H1 (cell line): ENCODE results near the gene YBX2. TPM values are rescaled to one million over a fixed set of nuclear protein-coding genes. Genes with fewer than 3 reads are reported as not detected.

ENCODE experiments used
- ATF2 ChIP-seq: IDR thresholded peaks from 2 replicates; pipeline ENCODE4 v1.6.1; 2012; ENCODE audit warnings: low read length, inconsistent platforms
- BCL11A ChIP-seq, 2 experiments: IDR thresholded peaks; one replicate each; pipeline ENCODE4 v1.6.1; 2011; ENCODE audit warnings: low read depth in 2 of 2, low read length in 2 of 2, mild to moderate bottlenecking in 2 of 2
- CBX5 ChIP-seq: fragments of 300-800, 300-1000 bp; sonication (generic); IDR thresholded peaks from 2 replicates; pipeline ENCODE4 v1.7.1; 2016; ENCODE audit warnings: antibody characterized with exemption, low read length, low read depth
- CEBPB ChIP-seq: IDR thresholded peaks from 2 replicates; pipeline ENCODE4 v1.6.1; 2012; ENCODE audit warnings: low read depth, low read length
- CHD2 ChIP-seq: IDR thresholded peaks from 2 replicates; pipeline ENCODE4 v1.6.1; 2012; ENCODE audit warnings: low read length, improper control_type of control experiment
- CREB1 ChIP-seq: IDR thresholded peaks from 2 replicates; pipeline ENCODE4 v1.6.1; 2012; ENCODE audit warnings: inconsistent platforms
- EP300 ChIP-seq, 2 experiments: IDR thresholded peaks; 1 replicate in 1 of 2; 2 replicates in 1 of 2; pipeline ENCODE4 v1.6.1; 2011 to 2012; ENCODE audit warnings: low read depth in 2 of 2, low read length in 2 of 2, mild to moderate bottlenecking in 2 of 2, borderline replicate concordance in 1 of 2, inconsistent platforms in 1 of 2, moderate library complexity in 1 of 2
- GABPA ChIP-seq: IDR thresholded peaks from 2 replicates; pipeline ENCODE4 v1.6.1; 2011; ENCODE audit warnings: mild to moderate bottlenecking, low read length, moderate library complexity, borderline replicate concordance; ENCODE audit not compliant: insufficient read depth
- GTF2F1 ChIP-seq: IDR thresholded peaks from 2 replicates; pipeline ENCODE4 v1.6.1; 2012; ENCODE audit warnings: low read depth, low read length, improper control_type of control experiment, borderline replicate concordance
- HDAC2 ChIP-seq, 2 experiments: fragments of 300-600 bp in 1 of 2; sonication (generic) in 1 of 2; IDR thresholded peaks; 2 replicates each; pipeline ENCODE4 v1.6.1; 2011 to 2012; ENCODE audit warnings: low read depth in 2 of 2, low read length in 2 of 2, mild to moderate bottlenecking in 2 of 2, moderate library complexity in 2 of 2, borderline replicate concordance in 1 of 2, inconsistent platforms in 1 of 2
- HDAC6 ChIP-seq: IDR thresholded peaks from one replicate; pipeline ENCODE4 v1.7.1; 2012; ENCODE audit warnings: low read depth, mild to moderate bottlenecking, inconsistent platforms, low read length, moderate library complexity
- JUND ChIP-seq: IDR thresholded peaks from 2 replicates; pipeline ENCODE4 v1.6.1; 2011; ENCODE audit warnings: mild to moderate bottlenecking, improper control_type of control experiment, low read length
- POLR2A ChIP-seq, 2 experiments: IDR thresholded peaks; 1 replicate in 1 of 2; 2 replicates in 1 of 2; pipeline ENCODE4 v1.6.1; 2011; ENCODE audit warnings: low read depth in 2 of 2, low read length in 2 of 2, mild to moderate bottlenecking in 2 of 2; ENCODE audit errors: control extremely low read depth in 1 of 2
- RBBP5 ChIP-seq: IDR thresholded peaks from 2 replicates; pipeline ENCODE4 v1.7.1; 2012; ENCODE audit warnings: low read depth, mild to moderate bottlenecking, inconsistent platforms, low read length, moderate library complexity, borderline replicate concordance
- RNF2 ChIP-seq: fragments of 200-900, 300-1000 bp; sonication (generic); IDR thresholded peaks from 2 replicates; pipeline ENCODE4 v1.7.1; 2016; ENCODE audit warnings: borderline replicate concordance, low read depth, mild to moderate bottlenecking, antibody characterized with exemption, low read length; ENCODE audit not compliant: poor library complexity, severe bottlenecking; ENCODE audit errors: missing control alignments
- SAP30 ChIP-seq: fragments of 300-600 bp; sonication (generic); IDR thresholded peaks from 2 replicates; pipeline ENCODE4 v1.7.1; 2012; ENCODE audit warnings: low read length, moderate library complexity, mild to moderate bottlenecking, inconsistent platforms; ENCODE audit not compliant: insufficient read depth, insufficient replicate concordance
- SIRT6 ChIP-seq: IDR thresholded peaks from one replicate; pipeline ENCODE4 v1.7.1; 2012; ENCODE audit warnings: low read length, inconsistent platforms
- SP4 ChIP-seq: IDR thresholded peaks from 2 replicates; pipeline ENCODE4 v1.6.1; 2012; ENCODE audit warnings: low read length, inconsistent platforms
- TBP ChIP-seq: IDR thresholded peaks from 2 replicates; pipeline ENCODE4 v1.6.1; 2011; ENCODE audit warnings: low read depth, low read length, improper control_type of control experiment
- polyA plus RNA-seq, 7 experiments: library from polyadenylated mRNA; depleted of rRNA in 3 of 7; stranded (reverse) in 5 of 7; unstranded in 2 of 7; fragments of >200 nt in 5 of 7; fragments of 200-250 nt in 2 of 7; gene quantifications; 1 replicate in 5 of 7; 2 replicates in 1 of 7; 4 replicates in 1 of 7; pipeline versions ENCODE4 v1.2.1 to v1.2.3, GENCODE V29; 2011 to 2013; ENCODE audit warnings: missing spikeins in 2 of 7, mixed read lengths in 2 of 7
- total RNA-seq: library from RNA; stranded (reverse); fragmentation: NEBNext Ultra II Directional; extraction: Animal tissue kit (Norgen Biotek cat#: 25700); gene quantifications from 2 replicates; pipeline ENCODE4 v1.2.1, GENCODE V29; 2021
- TF ChIP-seq, protein P1 (sequence below): IDR thresholded peaks from 2 replicates; pipeline ENCODE4 v1.6.1; 2011; ENCODE audit warnings: low read length, improper control_type of control experiment

Gene YBX2
- total and polyA plus RNA-seq, 2 of the 8 experiments (the other 6 are each of a cell fraction or from before 2014, with no cell fraction given) = 19.2 to 30.5 TPM

DNA sequence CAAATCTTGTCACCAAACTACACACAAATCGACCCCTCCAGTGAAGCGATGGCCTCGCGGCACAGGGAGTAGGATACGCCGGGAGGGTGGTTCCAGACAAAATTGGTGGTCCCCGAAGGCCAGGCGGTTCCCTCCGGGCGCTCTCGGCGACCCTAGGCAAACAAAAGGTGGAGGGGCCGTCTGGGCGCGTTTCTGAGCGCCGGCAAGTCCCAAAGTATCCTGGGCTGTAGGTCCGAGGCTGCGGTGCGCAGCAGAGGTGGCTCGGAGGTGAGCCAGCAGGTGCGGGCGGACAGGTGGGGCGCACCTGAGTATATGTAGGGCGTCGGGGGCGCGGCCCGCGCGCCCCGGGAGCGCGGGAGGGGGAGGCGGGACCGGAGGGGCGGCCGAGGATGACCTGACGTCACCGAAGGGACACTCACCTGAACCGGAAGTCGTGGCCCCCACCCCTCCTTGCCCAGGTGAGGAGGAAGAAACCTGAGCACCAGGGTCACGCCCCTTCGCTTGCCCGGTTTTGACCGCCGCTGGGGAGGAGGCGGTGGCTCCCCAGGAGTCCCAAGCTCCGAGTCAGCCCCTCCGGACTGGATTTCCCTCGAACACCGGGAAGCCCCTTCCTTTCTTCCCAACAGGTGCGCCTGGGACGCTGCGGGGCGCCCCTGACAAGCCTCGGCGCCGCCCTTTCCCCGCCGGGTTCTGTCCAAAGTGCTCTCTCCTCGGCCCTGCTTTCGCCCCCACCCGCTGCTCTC is 32.1 kb downstream of the YBX2 start, which contains the start of gene CLDN7 (continued):
- TF ChIP-seq, protein P1, sequence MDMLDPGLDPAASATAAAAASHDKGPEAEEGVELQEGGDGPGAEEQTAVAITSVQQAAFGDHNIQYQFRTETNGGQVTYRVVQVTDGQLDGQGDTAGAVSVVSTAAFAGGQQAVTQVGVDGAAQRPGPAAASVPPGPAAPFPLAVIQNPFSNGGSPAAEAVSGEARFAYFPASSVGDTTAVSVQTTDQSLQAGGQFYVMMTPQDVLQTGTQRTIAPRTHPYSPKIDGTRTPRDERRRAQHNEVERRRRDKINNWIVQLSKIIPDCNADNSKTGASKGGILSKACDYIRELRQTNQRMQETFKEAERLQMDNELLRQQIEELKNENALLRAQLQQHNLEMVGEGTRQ = no peak
- no peak; the same call in 1 of the 2 replicates for TF ChIP-seq RBBP5
- TF ChIP-seq HDAC6 = no peak
- no peak for TF ChIP-seq SAP30
- peak; percentile 83 for TF ChIP-seq GABPA
- TF ChIP-seq HDAC2 (IDR thresholded peaks at IDR 0.05; ENCODE audit: borderline replicate concordance in 1 of 2, low read depth in 2 of 2, low read length in 2 of 2) = peak in 1 of 2 experiments; percentile 53; a peak in 1 of 4 replicates
- peak; percentile 98 to 99 for TF ChIP-seq POLR2A (IDR thresholded peaks at IDR 0.05; ENCODE audit: control extremely low read depth in 1 of 2, low read depth in 2 of 2, low read length in 2 of 2)
- TF ChIP-seq CHD2 = no peak
- TF ChIP-seq EP300 (IDR thresholded peaks at IDR 0.05; ENCODE audit: borderline replicate concordance in 1 of 2, low read depth in 2 of 2, low read length in 2 of 2) = 0 out of 3 replicates have a peak, but pooled peaks of 1 of the 2 experiments have one; percentile 42
- no peak for TF ChIP-seq RNF2
- TF ChIP-seq BCL11A (IDR thresholded peaks at IDR 0.05; ENCODE audit: low read depth in 2 of 2, low read length in 2 of 2) = no peak
- TF ChIP-seq CEBPB = no peak
- peak; percentile 47; the same call in 1 of the 2 replicates for TF ChIP-seq JUND
- TF ChIP-seq CBX5 = no peak
- no peak; the same call in 1 of the 2 replicates for TF ChIP-seq SP4
- peak; percentile 89 for TF ChIP-seq CREB1
- TF ChIP-seq ATF2 = 0 out of 2 replicates have a peak, but pooled peaks have one; percentile 69
- TF ChIP-seq GTF2F1 = peak; percentile 93
- no peak for TF ChIP-seq SIRT6
- peak; percentile 97 for TF ChIP-seq TBP
